ENCODE data around the gene MEGF11.

DNA sequence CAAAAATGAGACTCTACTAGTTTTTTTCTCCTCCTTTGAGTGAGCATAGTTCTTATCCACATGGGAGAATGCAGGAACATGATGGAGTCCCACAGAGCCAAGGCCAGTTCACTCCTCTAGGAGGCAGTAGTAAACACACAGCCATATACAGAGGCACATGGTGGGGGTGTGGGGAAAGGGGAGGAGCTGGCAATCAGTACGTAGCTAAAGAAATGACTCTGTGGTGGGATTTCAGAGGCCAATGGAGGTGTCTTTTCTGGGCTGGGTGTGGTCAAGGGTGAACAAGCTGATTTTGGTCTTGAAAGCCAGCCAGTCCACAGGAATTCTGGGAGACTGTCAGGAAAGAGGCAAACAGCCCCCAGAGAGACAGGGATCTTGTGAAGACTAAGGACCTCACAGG, 390.9 kb downstream of the MEGF11 start:
- no peak for TF ChIP-seq POLR2A (IDR thresholded peaks at IDR 0.05; ENCODE audit: low read depth, low read length)
- TF ChIP-seq POLR2AphosphoS5 (IDR thresholded peaks at IDR 0.05; ENCODE audit: low read depth, low read length): no peak
- no peak for TF ChIP-seq SPI1 (IDR thresholded peaks at IDR 0.05; ENCODE audit: low read depth, low read length)

All from GM12891 (cell line).